Stimulated activated CD8-positive, alpha-beta memory T cell treated with anti-CD3 and anti-CD28 coated beads, Interleukin-4, amount 100 ng/mL, for 4 hours (primary cell): ENCODE measurements around the gene CD164.
"Not testable (repeated sequence)": the region's sequence is repeated elsewhere in the genome, so short reads cannot be mapped to it uniquely, and the experiment has no call there.

Experiments
- DNase-seq, 2 donors: peaks; one replicate each; pipeline ENCODE4 v3.0.0-alpha.2; 2020; ENCODE audit warnings: low read depth in 2 of 2, low spot score in 1 of 2

The CD164 gene

GRCh38 chr6:109377717-109378116 is 4.5 kb downstream of the CD164 start:
- DNase-seq, result no peak

DNA sequence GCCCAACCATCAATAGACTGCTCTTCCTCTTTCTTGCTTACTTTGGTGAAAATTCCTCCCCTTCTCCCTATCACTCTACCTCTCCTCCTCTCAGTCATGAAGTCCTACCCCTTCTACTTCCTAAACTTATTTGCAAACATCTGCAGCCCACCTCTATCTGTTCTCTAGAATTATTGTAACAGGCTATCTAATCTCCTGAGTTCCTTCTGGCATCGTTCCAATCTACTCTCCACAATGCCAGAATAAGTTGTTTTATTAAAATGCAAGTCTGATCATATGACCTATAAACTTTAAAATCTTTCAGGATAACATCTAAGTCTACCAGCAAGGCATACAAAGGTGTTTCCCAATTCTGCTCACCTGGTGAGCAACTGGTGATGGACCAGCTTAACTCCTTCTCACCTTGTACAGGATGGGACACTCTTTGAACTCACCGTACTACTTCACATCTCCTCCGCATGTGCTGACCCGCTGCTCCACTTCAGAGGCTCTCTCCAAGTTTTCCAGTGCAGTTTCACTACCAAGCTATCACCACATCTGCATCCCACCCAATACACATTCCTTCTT is 7.9 kb downstream of the CD164 start:
- no peak for DNase-seq

- no peak for DNase-seq
These were observed 8.5 kb downstream of the CD164 start for GRCh38 chr6:109373762-109374161.

- DNase-seq, result no peak
These were observed 8.9 kb downstream of the CD164 start for GRCh38 chr6:109373331-109373730.

DNA sequence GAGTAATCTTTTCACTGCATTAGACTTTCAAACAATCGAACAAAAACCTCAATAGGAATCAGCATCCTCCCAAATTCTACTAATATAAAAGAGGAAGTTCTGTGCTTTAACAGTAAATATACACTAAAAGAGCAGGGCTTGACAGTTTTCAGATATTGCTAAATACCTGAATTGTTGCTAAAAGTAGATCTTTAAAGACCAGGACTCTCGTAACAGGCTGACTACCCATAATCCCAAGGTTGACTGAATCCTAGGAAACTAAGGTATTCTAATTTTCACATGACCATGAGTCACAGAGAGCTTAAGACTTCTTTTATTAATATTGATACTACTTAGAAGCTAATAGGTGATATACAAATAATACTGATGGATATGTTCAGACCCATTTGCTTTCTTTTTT is 10.1 kb downstream of the CD164 start:
- DNase-seq, result no peak

- DNase-seq, result no peak
These were observed 11.5 kb downstream of the CD164 start for GRCh38 chr6:109370792-109371191.

- DNase-seq, result no peak
These were observed 11.9 kb downstream of the CD164 start for GRCh38 chr6:109370336-109370735.

DNA sequence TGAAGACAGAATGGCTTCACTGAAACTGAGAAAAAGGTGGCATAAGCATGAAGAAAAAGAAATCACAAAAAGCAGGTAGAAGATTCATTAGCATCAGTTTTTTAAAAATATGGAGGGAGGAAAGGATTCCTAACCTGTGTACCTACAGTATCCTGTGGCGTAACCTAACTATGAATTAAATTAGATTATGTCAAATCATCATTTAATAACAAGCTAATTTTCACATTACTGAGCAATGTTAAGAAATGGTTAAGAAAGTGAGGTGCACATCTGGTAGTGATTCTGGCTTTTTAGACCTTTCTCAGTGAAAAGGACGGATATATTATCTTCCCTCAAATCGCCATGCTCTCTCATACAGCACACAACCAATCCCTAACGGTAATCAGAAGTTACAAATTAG is 12.5 kb downstream of the CD164 start:
- DNase-seq, result no peak

GRCh38 chr6:109364382-109365078 is 17.7 kb downstream of the CD164 start:
- not testable (repeated sequence) for DNase-seq

- DNase-seq, result no peak
These were observed 18.5 kb downstream of the CD164 start for GRCh38 chr6:109363753-109364152.

DNA sequence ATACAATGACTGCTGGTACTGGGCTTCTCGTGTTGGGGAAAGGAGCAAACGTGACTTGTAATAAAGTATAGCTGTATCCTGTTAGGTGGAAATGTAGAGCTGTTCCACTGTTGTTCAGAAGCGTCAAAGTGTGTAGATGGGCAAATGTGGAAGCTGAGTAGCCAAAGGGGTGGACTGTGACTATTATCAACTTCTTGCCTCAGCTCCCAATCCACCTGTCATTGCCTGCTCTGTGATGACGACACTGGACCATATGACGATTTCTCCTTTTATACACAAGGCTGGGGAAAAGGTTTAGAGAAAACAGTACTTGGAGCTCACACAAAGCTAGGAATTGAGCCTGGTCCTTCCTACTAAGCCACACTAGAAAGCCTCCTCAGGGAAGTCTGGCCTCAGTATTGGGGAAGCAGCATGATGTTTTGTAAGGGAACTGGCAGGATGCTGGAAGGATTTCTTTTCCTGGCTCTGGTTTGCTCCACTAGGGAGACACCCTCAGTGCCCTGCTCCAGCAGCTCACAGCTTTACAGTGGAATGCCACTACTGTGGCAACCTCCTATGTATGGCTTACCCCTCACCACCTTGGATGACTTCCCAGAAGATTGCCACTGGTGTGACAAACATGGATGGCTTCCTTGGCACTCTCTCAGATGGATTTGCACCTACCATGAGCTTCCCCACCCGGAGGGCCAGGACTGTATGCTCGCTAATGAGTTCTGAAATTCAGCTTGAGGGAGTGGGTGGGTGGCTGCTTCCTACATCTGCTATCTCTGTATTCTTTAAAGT is 20.0 kb downstream of the CD164 start:
- no peak for DNase-seq

GRCh38 chr6:109360791-109361190 is 21.5 kb downstream of the CD164 start:
- DNase-seq, result no peak

- no peak for DNase-seq
These were observed 22.0 kb downstream of the CD164 start for GRCh38 chr6:109360281-109360680.

GRCh38 chr6:109359248-109359647 is 23.0 kb downstream of the CD164 start:
- DNase-seq, result no peak

GRCh38 chr6:109358204-109358603 is 24.1 kb downstream of the CD164 start:
- DNase-seq, result no peak

DNA sequence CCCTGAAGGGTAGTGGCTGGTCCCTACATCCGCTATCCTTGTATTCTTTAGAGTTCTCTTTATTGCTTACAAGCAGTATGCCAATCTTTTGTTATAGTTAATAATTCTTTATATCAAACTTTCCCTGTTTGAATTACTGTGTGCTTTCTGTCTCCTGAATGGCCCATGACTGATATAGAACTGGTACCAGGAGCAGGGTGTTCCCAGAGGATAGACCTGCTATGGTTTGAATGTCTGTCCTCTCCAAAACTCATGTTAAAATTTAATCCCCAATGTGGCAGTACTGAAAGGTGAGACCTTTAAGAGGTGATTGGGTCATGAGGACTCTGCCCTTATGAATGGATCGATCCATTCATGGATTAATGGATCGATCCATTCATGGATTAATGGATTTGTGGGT is 26.0 kb downstream of the CD164 start:
- DNase-seq, result no peak

DNA sequence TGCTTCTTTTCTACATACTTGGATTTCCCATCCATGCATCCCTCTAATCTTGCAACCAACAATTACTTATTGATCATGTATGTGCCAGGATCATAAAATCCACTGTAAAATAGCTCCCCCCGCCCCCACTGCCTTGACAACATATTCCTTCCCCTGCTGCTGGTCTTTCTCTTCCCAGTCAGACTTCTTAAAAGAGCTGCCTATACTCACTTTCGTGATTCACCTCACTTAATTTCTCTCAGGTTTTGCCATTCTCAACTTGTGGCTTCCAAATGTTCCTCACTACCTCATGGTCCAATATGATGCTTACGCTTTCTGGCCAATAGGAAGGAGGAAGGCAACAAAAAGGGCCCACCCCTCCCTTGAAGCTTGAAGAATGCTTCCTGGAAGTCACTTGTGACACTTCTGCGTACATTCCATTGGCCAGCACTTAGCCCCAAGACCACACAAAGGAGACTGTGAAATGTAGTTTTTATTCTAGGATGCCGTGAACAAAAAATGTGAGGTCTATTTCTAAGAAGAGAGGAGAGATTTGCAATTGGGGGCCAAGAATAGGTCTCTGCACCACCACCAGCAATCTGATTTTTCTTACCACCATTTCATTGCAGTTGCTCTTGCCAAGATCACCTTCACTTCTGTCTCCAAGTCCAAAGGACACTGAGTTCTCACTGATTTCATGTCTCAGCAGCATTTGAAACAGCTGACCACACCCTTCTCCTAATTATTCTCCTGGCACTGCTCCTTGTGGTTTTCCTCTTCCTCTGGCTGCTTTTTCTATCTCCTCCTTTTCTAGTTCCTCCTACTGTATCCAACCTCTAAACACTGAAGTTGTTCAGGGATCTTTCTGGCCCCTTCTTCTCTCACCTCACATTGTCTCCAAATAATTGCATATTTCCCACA is 30.8 kb downstream of the CD164 start:
- no peak for DNase-seq

GRCh38 chr6:109349419-109349987 is 32.8 kb downstream of the CD164 start:
- no peak for DNase-seq

GRCh38 chr6:109348226-109348625 is 34.0 kb downstream of the CD164 start:
- DNase-seq, result no peak

DNA sequence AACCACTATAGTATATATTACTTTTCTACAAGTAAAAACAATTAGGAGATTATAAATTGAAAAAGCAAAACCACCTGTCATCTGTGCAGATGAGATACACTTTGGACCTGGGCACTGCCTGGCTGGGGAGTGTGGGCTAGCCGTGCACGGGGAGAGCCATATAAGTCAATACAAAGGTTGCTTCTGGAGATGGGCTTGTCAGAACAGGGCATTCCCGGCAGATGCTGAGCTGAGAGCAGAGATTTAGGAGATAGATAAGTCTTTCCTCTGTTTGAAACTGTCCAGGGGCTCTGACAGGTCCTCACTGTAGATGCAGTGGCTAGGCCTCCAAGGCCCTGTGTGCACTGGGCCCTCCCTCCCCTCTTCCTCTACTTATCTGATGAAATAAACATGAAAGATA is 34.5 kb downstream of the CD164 start:
- no peak for DNase-seq

DNA sequence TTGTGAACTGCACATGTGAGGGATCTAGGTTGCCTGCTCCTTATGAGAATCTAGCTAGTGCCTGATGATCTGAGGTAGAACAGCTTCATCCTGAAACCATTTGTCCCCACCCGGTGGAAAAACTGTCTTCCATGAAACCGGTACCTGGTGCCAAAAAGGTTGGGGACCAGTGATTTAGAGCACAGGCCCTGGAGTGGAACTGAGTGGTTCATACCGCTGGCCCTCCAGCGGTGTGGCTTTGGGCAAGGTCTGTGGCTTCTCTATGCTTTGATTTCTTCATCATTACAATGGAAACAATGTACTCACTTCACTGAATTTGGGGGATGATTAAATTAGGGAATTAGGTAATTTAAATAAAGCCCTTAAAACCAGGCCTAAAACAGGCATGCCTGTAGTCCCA is 36.3 kb downstream of the CD164 start:
- DNase-seq, result no peak
